ENCODE measurements around the gene VSIG4. TPM values are rescaled to one million over a fixed set of nuclear protein-coding genes. Genes with fewer than 3 reads are reported as not detected.

The VSIG4 gene
- total and polyA plus RNA-seq, 2 of the 13 experiments (the other 11 are each of a cell fraction or from before 2014, with no cell fraction given): not detected

DNA sequence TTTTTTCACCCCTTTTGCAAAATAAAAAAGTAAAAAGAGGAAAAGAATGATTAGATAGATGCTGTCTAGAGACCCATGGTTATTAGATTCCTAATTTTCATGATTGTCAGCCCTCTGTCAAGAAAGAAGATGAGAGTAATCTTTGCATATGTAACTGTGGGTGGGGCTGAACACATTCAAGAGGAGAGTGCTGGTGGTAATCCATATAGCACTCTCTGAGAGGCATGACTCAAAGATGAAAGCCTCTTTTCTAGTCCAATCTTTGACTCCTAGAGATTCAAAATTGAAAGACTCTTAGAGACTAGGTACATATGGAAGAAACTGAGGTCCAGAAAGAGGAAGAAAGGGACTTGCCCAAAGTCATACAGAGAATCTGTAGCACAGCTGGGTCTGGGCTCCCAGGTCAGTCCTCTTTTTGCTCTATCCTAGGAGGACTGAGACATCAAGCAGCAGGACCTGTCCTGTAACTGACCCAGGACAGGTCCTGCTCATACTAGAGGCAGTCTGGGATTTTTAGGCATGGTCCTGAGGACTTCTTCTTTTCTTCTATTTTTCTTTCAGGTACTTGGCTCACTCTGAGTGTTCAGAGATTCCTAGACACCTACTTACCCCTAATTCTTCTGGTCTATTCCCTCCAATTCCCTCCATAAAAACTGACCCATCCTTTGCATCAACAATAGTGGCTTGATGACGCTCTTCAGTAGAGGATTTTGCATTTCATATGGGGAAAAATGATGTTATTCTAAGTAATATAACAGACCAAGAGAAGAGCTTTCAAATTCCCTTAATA is 23.8 kb downstream of the VSIG4 start:
- Histone ChIP-seq H3K27ac (ENCODE audit: extremely low read length, insufficient read depth, low read length) (no peak overlapping the region), H3K27me3 (ENCODE audit: control insufficient read depth in 1 of 2, insufficient read depth in 2 of 2, low read length in 2 of 2) (no peaks in the 10 kb centered on the region), H3K4me2 (ENCODE audit: low read depth, low read length) (no peak overlapping the region), H3K9ac (ENCODE audit: insufficient read depth, low read depth, low read length) (no peak overlapping the region), H2AFZ (ENCODE audit: low read length) (no peak overlapping the region), H3K36me3 (replicated peaks in 1 of 2; ENCODE audit: control insufficient read depth in 1 of 2, insufficient read depth in 2 of 2, low read length in 2 of 2) (no peaks in the 10 kb centered on the region), H3K79me2 (ENCODE audit: insufficient read depth, low read length) (no peaks in the 10 kb centered on the region), H4K20me1 (ENCODE audit: insufficient read depth, low read length) (no peaks in the 10 kb centered on the region), H3K4me3 (replicated peaks in 1 of 3; ENCODE audit: insufficient read depth in 1 of 3, low read depth in 2 of 3, low read length in 3 of 3) (no peak overlapping the region), H3K4me1 (ENCODE audit: insufficient read depth, low read length) (no peaks in the 10 kb centered on the region), H3K9me3 (ENCODE audit: low read length) (no peaks in the 10 kb centered on the region)
- no TSS peak for BruUV-seq (replicated peaks)
- 7% methylated on average over 1 of the region's 1 CpG for WGBS (ENCODE audit: low lambda C conversion rate)
- FAIRE-seq (no peak), DNase-seq (ENCODE audit: low spot score) (no peak), ATAC-seq (no peak)
- ChIA-PET POLR2A (no interaction called here), CTCF (ENCODE audit: low intra/inter-chr PET ratio, low total read pairs) (no interaction called here)
- in situ Hi-C loops (cut with HindIII; ENCODE audit: extremely low pct_ligation_motif_present, low pct_unique_long_range_greater_than_20kb) (no loop called here), intact Hi-C loops (cut with micrococcal nuclease; ENCODE audit: unreplicated experiment) (no loop called here)
- TF ChIP-seq, protein P1, sequence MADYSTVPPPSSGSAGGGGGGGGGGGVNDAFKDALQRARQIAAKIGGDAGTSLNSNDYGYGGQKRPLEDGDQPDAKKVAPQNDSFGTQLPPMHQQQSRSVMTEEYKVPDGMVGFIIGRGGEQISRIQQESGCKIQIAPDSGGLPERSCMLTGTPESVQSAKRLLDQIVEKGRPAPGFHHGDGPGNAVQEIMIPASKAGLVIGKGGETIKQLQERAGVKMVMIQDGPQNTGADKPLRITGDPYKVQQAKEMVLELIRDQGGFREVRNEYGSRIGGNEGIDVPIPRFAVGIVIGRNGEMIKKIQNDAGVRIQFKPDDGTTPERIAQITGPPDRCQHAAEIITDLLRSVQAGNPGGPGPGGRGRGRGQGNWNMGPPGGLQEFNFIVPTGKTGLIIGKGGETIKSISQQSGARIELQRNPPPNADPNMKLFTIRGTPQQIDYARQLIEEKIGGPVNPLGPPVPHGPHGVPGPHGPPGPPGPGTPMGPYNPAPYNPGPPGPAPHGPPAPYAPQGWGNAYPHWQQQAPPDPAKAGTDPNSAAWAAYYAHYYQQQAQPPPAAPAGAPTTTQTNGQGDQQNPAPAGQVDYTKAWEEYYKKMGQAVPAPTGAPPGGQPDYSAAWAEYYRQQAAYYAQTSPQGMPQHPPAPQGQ (CRISPR knock-in tag; IDR thresholded peaks at IDR 0.05; ENCODE audit: borderline replicate concordance): no peak
- TF ChIP-seq SP140L (CRISPR knock-in tag; IDR thresholded peaks at IDR 0.05; ENCODE audit: borderline replicate concordance) (no peak), ETV5 (CRISPR knock-in tag; IDR thresholded peaks at IDR 0.05; ENCODE audit: borderline replicate concordance) (no peak), HNRNPL (IDR thresholded peaks at IDR 0.05; ENCODE audit: low read depth, low read length) (no peak), MTF1 (CRISPR knock-in tag; IDR thresholded peaks at IDR 0.05) (no peak), ZNF598 (CRISPR knock-in tag; IDR thresholded peaks at IDR 0.05; ENCODE audit: borderline replicate concordance) (no peak)
- TF ChIP-seq, protein P2, sequence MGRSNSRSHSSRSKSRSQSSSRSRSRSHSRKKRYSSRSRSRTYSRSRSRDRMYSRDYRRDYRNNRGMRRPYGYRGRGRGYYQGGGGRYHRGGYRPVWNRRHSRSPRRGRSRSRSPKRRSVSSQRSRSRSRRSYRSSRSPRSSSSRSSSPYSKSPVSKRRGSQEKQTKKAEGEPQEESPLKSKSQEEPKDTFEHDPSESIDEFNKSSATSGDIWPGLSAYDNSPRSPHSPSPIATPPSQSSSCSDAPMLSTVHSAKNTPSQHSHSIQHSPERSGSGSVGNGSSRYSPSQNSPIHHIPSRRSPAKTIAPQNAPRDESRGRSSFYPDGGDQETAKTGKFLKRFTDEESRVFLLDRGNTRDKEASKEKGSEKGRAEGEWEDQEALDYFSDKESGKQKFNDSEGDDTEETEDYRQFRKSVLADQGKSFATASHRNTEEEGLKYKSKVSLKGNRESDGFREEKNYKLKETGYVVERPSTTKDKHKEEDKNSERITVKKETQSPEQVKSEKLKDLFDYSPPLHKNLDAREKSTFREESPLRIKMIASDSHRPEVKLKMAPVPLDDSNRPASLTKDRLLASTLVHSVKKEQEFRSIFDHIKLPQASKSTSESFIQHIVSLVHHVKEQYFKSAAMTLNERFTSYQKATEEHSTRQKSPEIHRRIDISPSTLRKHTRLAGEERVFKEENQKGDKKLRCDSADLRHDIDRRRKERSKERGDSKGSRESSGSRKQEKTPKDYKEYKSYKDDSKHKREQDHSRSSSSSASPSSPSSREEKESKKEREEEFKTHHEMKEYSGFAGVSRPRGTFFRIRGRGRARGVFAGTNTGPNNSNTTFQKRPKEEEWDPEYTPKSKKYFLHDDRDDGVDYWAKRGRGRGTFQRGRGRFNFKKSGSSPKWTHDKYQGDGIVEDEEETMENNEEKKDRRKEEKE (IDR thresholded peaks at IDR 0.05): no peak

Measured in HepG2 (cell line).